Parathyroid adenoma (tissue), 2 donors: Measurements from ENCODE around the gene VMP1.

Source experiments
- H2AFZ ChIP-seq: fragments of 300-600 bp; sonication (generic); one replicate; pipeline ENCODE4 v1.7.0; 2017; ENCODE audit warnings: antibody characterized with exemption, mild to moderate bottlenecking
- H3K27ac ChIP-seq: fragments of 300-600 bp; sonication (generic); one replicate; pipeline ENCODE4 v1.7.0; 2017
- H3K27me3 ChIP-seq: fragments of 300-600 bp; sonication (generic); one replicate; pipeline ENCODE4 v1.7.0; 2017; ENCODE audit warnings: low read length; ENCODE audit not compliant: control insufficient read depth, insufficient read depth
- H3K36me3 ChIP-seq: fragments of 300-600 bp; sonication (generic); one replicate; pipeline ENCODE4 v1.7.0; 2017; ENCODE audit warnings: low read length; ENCODE audit not compliant: control insufficient read depth, insufficient read depth
- H3K4me1 ChIP-seq: fragments of 300-600 bp; sonication (generic); one replicate; pipeline ENCODE4 v1.7.0; 2017; ENCODE audit warnings: control low read depth
- H3K4me2 ChIP-seq: fragments of 300-600 bp; sonication (generic); one replicate; pipeline ENCODE4 v1.7.0; 2017; ENCODE audit warnings: low read length
- H3K4me3 ChIP-seq: fragments of 300-600 bp; sonication (generic); one replicate; pipeline ENCODE4 v1.7.0; 2017; ENCODE audit warnings: low read depth, low read length
- H3K79me2 ChIP-seq: fragments of 300-600 bp; sonication (generic); one replicate; pipeline ENCODE4 v1.7.0; 2017; ENCODE audit warnings: control low read depth
- H3K9ac ChIP-seq: fragments of 300-600 bp; sonication (generic); one replicate; pipeline ENCODE4 v1.7.0; 2017; ENCODE audit warnings: mild to moderate bottlenecking
- H3K9me3 ChIP-seq: fragments of 300-600 bp; sonication (generic); one replicate; pipeline ENCODE4 v1.7.0; 2017; ENCODE audit warnings: low read length; ENCODE audit not compliant: control insufficient read depth
- CTCF ChIP-seq: fragments of 300-600 bp; sonication (generic); IDR thresholded peaks from one replicate; pipeline ENCODE4 v1.7.0; 2017; ENCODE audit warnings: antibody characterized with exemption, mild to moderate bottlenecking
- donor health status: primary hyperparathyroidism.

Gene VMP1

GRCh38 chr17:59733697-59734096 is 26.2 kb downstream of the VMP1 start:
- Histone ChIP-seq H2AFZ (no peak overlapping the region), H3K27ac (no peak overlapping the region), H3K9me3 (no peaks in the 10 kb centered on the region), H3K9ac (no peak overlapping the region), H3K4me2 (no peak overlapping the region), H3K79me2 (peaks cover 12% of the 10 kb centered on the region), H3K27me3 (no peaks in the 10 kb centered on the region), H3K36me3 (no peaks in the 10 kb centered on the region), H3K4me3 (no peak overlapping the region), H3K4me1 (no peaks in the 10 kb centered on the region)
- TF ChIP-seq CTCF, result no peak

- Histone ChIP-seq H3K27me3 (no peaks in the 10 kb centered on the region), H3K4me3 (no peak overlapping the region), H3K4me2 (no peak overlapping the region), H3K36me3 (no peaks in the 10 kb centered on the region), H3K27ac (no peak overlapping the region), H3K79me2 (peaks cover 8% of the 10 kb centered on the region), H2AFZ (no peak overlapping the region), H3K9me3 (no peaks in the 10 kb centered on the region), H3K4me1 (no peaks in the 10 kb centered on the region), H3K9ac (no peak overlapping the region)
- no peak for TF ChIP-seq CTCF
These were observed 26.8 kb downstream of the VMP1 start for GRCh38 chr17:59734226-59734625.

GRCh38 chr17:59737324-59737723 is 29.9 kb downstream of the VMP1 start:
- TF ChIP-seq CTCF, result no peak
- no peaks in the 10 kb centered on the region for H3K27me3 ChIP-seq
- H3K4me2 ChIP-seq, result no peak overlapping the region
- H3K9ac ChIP-seq, result no peak overlapping the region
- peaks cover 8% of the 10 kb centered on the region for H3K79me2 ChIP-seq
- no peaks in the 10 kb centered on the region for H3K36me3 ChIP-seq
- no peak overlapping the region for H3K27ac ChIP-seq
- no peaks in the 10 kb centered on the region for H3K9me3 ChIP-seq
- H3K4me3 ChIP-seq, result no peak overlapping the region
- H2AFZ ChIP-seq, result no peak overlapping the region
- no peaks in the 10 kb centered on the region for H3K4me1 ChIP-seq

- no peaks in the 10 kb centered on the region for H3K79me2 ChIP-seq
- H3K9ac ChIP-seq, result no peak overlapping the region
- no peak overlapping the region for H3K27ac ChIP-seq
- no peaks in the 10 kb centered on the region for H3K9me3 ChIP-seq
- H3K4me2 ChIP-seq, result no peak overlapping the region
- no peak overlapping the region for H2AFZ ChIP-seq
- H3K36me3 ChIP-seq, result no peaks in the 10 kb centered on the region
- H3K27me3 ChIP-seq, result no peaks in the 10 kb centered on the region
- no peak for TF ChIP-seq CTCF
- H3K4me1 ChIP-seq, result no peaks in the 10 kb centered on the region
- no peak overlapping the region for H3K4me3 ChIP-seq
These were observed 36.4 kb downstream of the VMP1 start for GRCh38 chr17:59743842-59744241.

- no peak overlapping the region for H3K4me2 ChIP-seq
- no peak overlapping the region for H3K9ac ChIP-seq
- no peak overlapping the region for H3K27ac ChIP-seq
- no peaks in the 10 kb centered on the region for H3K36me3 ChIP-seq
- TF ChIP-seq CTCF, result no peak
- H3K4me3 ChIP-seq, result no peak overlapping the region
- no peaks in the 10 kb centered on the region for H3K9me3 ChIP-seq
- H2AFZ ChIP-seq, result no peak overlapping the region
- H3K27me3 ChIP-seq, result no peaks in the 10 kb centered on the region
- no peaks in the 10 kb centered on the region for H3K79me2 ChIP-seq
- no peaks in the 10 kb centered on the region for H3K4me1 ChIP-seq
These were observed 37.6 kb downstream of the VMP1 start for GRCh38 chr17:59745040-59745439.
